Ovary (tissue), 9 donors: ENCODE results near the gene CCL13. TPM values are rescaled to one million over a fixed set of nuclear protein-coding genes. Genes with fewer than 3 reads are reported as not detected.

Source experiments
- DNase-seq, 5 donors: peaks; one replicate each; pipeline ENCODE4 v3.0.0-alpha.2; 2019 to 2020
- H3K27ac ChIP-seq, 2 donors: fragments of 200-600 bp; one replicate each; pipeline versions ENCODE4 v1.5.1 to v1.8.0; 2019 to 2022
- H3K27me3 ChIP-seq: fragments of 200-600 bp; one replicate; pipeline ENCODE4 v1.8.0; 2022
- H3K36me3 ChIP-seq: fragments of 200-600 bp; sonication (generic); one replicate; pipeline ENCODE4 v1.5.1; 2019
- H3K4me1 ChIP-seq: one replicate; pipeline ENCODE4 v1.8.1; 2013; ENCODE audit warnings: mild to moderate bottlenecking, moderate library complexity; ENCODE audit not compliant: insufficient read depth
- H3K4me3 ChIP-seq: fragments of 200-600 bp; sonication (generic); one replicate; pipeline ENCODE4 v1.5.1; 2017
- H3K9me3 ChIP-seq, 2 donors: fragments of 200-600 bp in 1 of 2; sonication (generic) in 1 of 2; one replicate each; pipeline versions ENCODE4 v1.5.1 to v1.8.1; 2013 to 2019; ENCODE audit warnings: mild to moderate bottlenecking in 1 of 2, moderate library complexity in 1 of 2
- CTCF ChIP-seq, 3 donors: fragments of 450-650 bp in 2 of 3; fragments of 200-600 bp in 1 of 3; IDR thresholded peaks; one replicate each; pipeline versions ENCODE4 v1.5.1 to v1.8.0; 2016 to 2022; ENCODE audit warnings: antibody characterized with exemption in 3 of 3, mild to moderate bottlenecking in 1 of 3
- EP300 ChIP-seq: sonication (generic); formaldehyde crosslinking; IDR thresholded peaks from one replicate; pipeline ENCODE4 v1.6.1; 2017; ENCODE audit warnings: antibody characterized with exemption
- POLR2A ChIP-seq: fragments of 450-650 bp; IDR thresholded peaks from one replicate; pipeline ENCODE4 v1.6.1; 2017; ENCODE audit warnings: antibody characterized with exemption, mild to moderate bottlenecking, moderate library complexity
- WGBS, 3 donors: extraction: QIAGEN DNeasy Blood & Tissue Kit in 1 of 3; methylation state at CpG; one replicate each; pipeline versions ENCODE4 v1.1.5 to v1.1.7; 2013 to 2017; 5-methylcytosine and 5-hydroxymethylcytosine counted together
- intact Hi-C, 4 donors: fragments of 100-400 bp; cut with DNase I; formaldehyde crosslinking; loops; one replicate each; pipeline versions ENCODE4 v1.11.0 to v1.15.1; 2022 to 2023
- polyA plus RNA-seq, 2 donors: library from polyadenylated mRNA; stranded (reverse); fragments of 200-250 nt in 1 of 2; fragments of 350-450 nt in 1 of 2; fragmentation: Illumina TruSeq in 1 of 2; extraction: RNeasy Lipid Tissue Mini Kit (QIAGEN cat#74804) in 1 of 2; gene quantifications; one replicate each; pipeline ENCODE4 v1.2.3, GENCODE V29; 2013 to 2014
- total RNA-seq, 7 donors: library from RNA; depleted of rRNA in 2 of 7; stranded (reverse); fragments of >200 nt in 2 of 7; fragmentation: NEBNext Ultra II Directional in 3 of 7; extraction: Animal tissue kit (Norgen Biotek cat#: 25700) in 3 of 7; gene quantifications; one replicate each; pipeline versions ENCODE4 v1.1.0 to v1.2.4, GENCODE V29; 2016 to 2023
- donor health status: DM: no; HTN: no; CAD: no; lungs with moderate emphysema.
- donor health status: DM: no; HTN: no; CAD: no.
- donor health status: Bipolar disorder and iron deficiency.
- donor health status: DM: yes; HTN: yes; CAD: no.
- donor health status: DM: no; HTN: no; CAD: no.
- donor health status: DM: yes; HTN: yes; CAD: no.

Gene CCL13
- total and polyA plus RNA-seq, 9 donors = 0.47 to 5.1 (median 0.59) TPM; not detected in 4

DNA sequence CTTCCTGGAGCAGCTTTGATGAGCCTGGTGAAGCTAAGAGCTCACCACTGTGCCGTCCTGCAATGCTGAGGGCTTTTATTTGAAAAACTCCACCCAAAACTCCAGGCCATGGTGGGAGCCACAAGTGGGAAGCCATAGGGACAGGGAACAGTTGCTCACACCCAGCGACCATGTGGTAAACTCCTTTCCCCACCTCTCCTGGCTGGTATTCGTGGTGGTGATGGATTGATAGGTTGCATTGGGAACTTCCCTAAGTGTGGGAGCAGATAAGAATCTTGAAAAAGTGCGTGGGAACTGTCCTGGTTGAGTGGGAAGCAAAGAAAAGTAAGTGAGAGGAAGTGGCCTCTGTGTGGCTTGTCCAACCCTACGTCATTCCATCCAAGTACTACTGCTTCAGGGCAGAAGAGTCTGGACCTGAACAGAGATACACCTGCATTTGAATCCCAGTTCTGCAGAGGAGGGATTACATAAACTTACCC is 6.9 kb downstream of the CCL13 start, which contains the start of gene CCL1:
TSS of gene CCL1 (minus strand) at position 51 of the 479 bp plus-strand sequence. CDS start 72 bp downstream, outside the sequence.
- intact Hi-C loops = loop anchor here in 3 of 4 donors (2.0 to 10.0 kb wide), 3 partner anchors 158 to 162 kb away; no protein-coding TSS in a partner anchor
- Histone ChIP-seq H3K27ac (no peak within 1 kb of the TSS), H3K4me3 (no peak within 1 kb of the TSS), H3K4me1 (no peaks in the 10 kb centered on the region), H3K27me3 (no peaks in the 10 kb centered on the region), H3K9me3 (no peaks in the 10 kb centered on the region), H3K36me3 (no peaks in the 10 kb centered on the region)
- no peak for DNase-seq
- TF ChIP-seq POLR2A = no peak
- no peak for TF ChIP-seq EP300
- no peak for TF ChIP-seq CTCF (IDR thresholded peaks at IDR 0.05)
- 44 to 49% (median 46%) methylated on average over 5 of the region's 5 CpGs for WGBS, 3 donors

DNA sequence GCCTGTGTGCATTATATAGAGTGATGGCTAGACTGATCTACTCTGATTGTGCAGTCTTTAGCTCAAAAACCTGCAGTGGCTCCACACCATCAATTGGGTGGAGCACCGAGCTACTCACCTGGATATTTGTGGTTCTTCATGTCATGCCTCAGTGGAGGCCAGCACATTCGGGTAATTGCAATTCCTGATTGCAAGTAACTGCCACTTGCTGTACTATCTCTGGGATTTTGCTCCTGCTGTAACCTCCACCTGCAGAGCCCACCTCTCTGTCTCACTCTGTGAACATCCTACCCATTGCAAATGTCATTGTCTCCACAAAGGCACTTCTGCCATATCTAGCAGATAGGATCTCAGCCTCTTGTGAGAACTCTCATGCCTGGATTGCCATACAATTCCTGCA is 8.5 kb downstream of the CCL13 start:
- TF ChIP-seq EP300 (no peak), CTCF (IDR thresholded peaks at IDR 0.05) (no peak), POLR2A (no peak)
- Histone ChIP-seq H3K27ac (no peak overlapping the region), H3K4me3 (no peak overlapping the region), H3K9me3 (no peaks in the 10 kb centered on the region), H3K27me3 (no peaks in the 10 kb centered on the region), H3K36me3 (no peaks in the 10 kb centered on the region), H3K4me1 (no peaks in the 10 kb centered on the region)
- no peak for DNase-seq
- intact Hi-C loops = loop anchor here in 2 of 4 donors (5.0 to 10.0 kb wide), 2 partner anchors 160 to 162 kb away; no protein-coding TSS in a partner anchor
- 81 to 96% (median 83%) methylated on average over 2 of the region's 2 CpGs for WGBS, 3 donors

GRCh38 chr17:34365340-34365739 is 9.1 kb downstream of the CCL13 start:
- H3K4me1 ChIP-seq = no peaks in the 10 kb centered on the region
- H3K9me3 ChIP-seq = no peaks in the 10 kb centered on the region
- no peak overlapping the region for H3K4me3 ChIP-seq
- H3K27ac ChIP-seq = no peak overlapping the region
- H3K27me3 ChIP-seq = no peaks in the 10 kb centered on the region
- WGBS, 3 donors = 70 to 75% (median 73%) methylated on average over 2 of the region's 2 CpGs
- intact Hi-C loops = loop anchor here in 1 of 4 donors (10.0 kb wide), 1 partner anchor 161 kb away; no protein-coding TSS in a partner anchor
- H3K36me3 ChIP-seq = no peaks in the 10 kb centered on the region
- no peak for DNase-seq
- TF ChIP-seq POLR2A = no peak
- TF ChIP-seq EP300 = no peak
- TF ChIP-seq CTCF (IDR thresholded peaks at IDR 0.05) = no peak

- intact Hi-C loops = loop anchor here in 1 of 4 donors (10.0 kb wide), 1 partner anchor 161 kb away; no protein-coding TSS in a partner anchor
These were observed 9.7 kb downstream of the CCL13 start for GRCh38 chr17:34366010-34366409.

More at GRCh38 chr17:34366010-34366409, 9.7 kb downstream of the CCL13 start:
- Histone ChIP-seq H3K27me3 (no peaks in the 10 kb centered on the region), H3K9me3 (no peaks in the 10 kb centered on the region), H3K4me3 (no peak overlapping the region), H3K27ac (no peak overlapping the region), H3K36me3 (no peaks in the 10 kb centered on the region), H3K4me1 (no peaks in the 10 kb centered on the region)
- 14 to 23% (median 15%) methylated on average over 1 of the region's 1 CpG for WGBS, 3 donors
- no peak for TF ChIP-seq CTCF (IDR thresholded peaks at IDR 0.05)
- DNase-seq = no peak
